ENCODE data around the gene ZNF341. TPM values are rescaled to one million over a fixed set of nuclear protein-coding genes. Genes with fewer than 3 reads are reported as not detected.

Gene ZNF341
- total and polyA plus RNA-seq, 2 of the 8 experiments (the other 6 are each of a cell fraction or from before 2014, with no cell fraction given) = 5.8 to 6.4 TPM

DNA sequence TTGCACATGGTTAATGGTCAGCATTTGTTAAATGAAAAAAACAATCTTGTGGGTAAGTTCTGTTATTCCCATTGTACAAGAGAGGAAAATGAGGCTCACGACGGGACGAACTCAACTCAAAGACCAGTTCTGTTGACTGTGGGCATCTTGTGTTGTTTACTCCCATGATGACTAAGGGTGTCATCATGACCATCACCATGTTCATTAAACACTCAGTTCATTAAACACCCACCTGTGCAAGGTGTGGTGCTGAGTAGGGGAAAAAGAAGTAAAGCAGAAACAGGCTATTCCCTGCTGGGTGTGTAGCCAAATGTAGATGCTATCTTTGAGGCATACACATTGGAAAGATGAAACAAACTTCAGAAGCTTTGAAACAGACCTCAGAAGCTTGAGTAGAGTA is 83.9 kb downstream of the ZNF341 start:
- H3K9me3 ChIP-seq (ENCODE audit: insufficient read depth in 2 of 2, low read depth in 1 of 2, low read length in 1 of 2) = no peaks in the 10 kb centered on the region
- H3K14ac ChIP-seq (ENCODE audit: insufficient read length) = no peak overlapping the region
- H3K23ac ChIP-seq (ENCODE audit: insufficient read length) = no peak overlapping the region
- H2BK120ac ChIP-seq (replicated peaks; ENCODE audit: low read depth, low read length) = no peak overlapping the region
- H3K56ac ChIP-seq (replicated peaks; ENCODE audit: insufficient read length, low read depth, low read length) = no peak overlapping the region
- peaks cover 9% of the 10 kb centered on the region for H3K23me2 ChIP-seq (ENCODE audit: low read depth, low read length)
- H3K4ac ChIP-seq (replicated peaks; ENCODE audit: insufficient read length, low read depth, low read length) = no peak overlapping the region
- peaks cover 29 to 88% of the 10 kb centered on the region in 2 experiments for H3K79me2 ChIP-seq (ENCODE audit: control insufficient read depth in 1 of 2, insufficient read depth in 2 of 2, low read length in 2 of 2)
- no peak overlapping the region for H4K91ac ChIP-seq (replicated peaks; ENCODE audit: insufficient read length, low read length)
- H2BK15ac ChIP-seq (ENCODE audit: low read length) = no peak overlapping the region
- peaks cover 3 to 8% (median 6%) of the 10 kb centered on the region in 4 experiments; a peak in 6 of 7 replicates for H3K4me1 ChIP-seq (replicated peaks in 1 of 4; ENCODE audit: control insufficient read depth in 3 of 4, insufficient read depth in 4 of 4, low read length in 3 of 4)
- H3K79me1 ChIP-seq (ENCODE audit: low read depth, low read length) = peaks cover 28% of the 10 kb centered on the region
- peaks cover 22 to 23% of the 10 kb centered on the region in 2 experiments for H4K20me1 ChIP-seq (replicated peaks in 1 of 2; ENCODE audit: control insufficient read depth in 1 of 2, insufficient read depth in 2 of 2, low read length in 2 of 2)
- no peaks in the 10 kb centered on the region for H3K27me3 ChIP-seq (replicated peaks in 1 of 4; ENCODE audit: control insufficient read depth in 3 of 4, extremely low read depth in 1 of 4, insufficient read depth in 3 of 4, low read length in 3 of 4)
- no peak overlapping the region for H4K5ac ChIP-seq (ENCODE audit: insufficient read length, low read depth, low read length)
- DNase-seq (ENCODE audit: low read depth in 1 of 2, low spot score in 2 of 2) (no peak), FAIRE-seq (no peak)
- H2AFZ ChIP-seq (ENCODE audit: low read length) = no peak overlapping the region
- H2BK5ac ChIP-seq (ENCODE audit: low read depth, low read length) = no peak overlapping the region
- no peak overlapping the region for H2AK5ac ChIP-seq (ENCODE audit: low read depth, low read length)
- no peak overlapping the region for H2BK12ac ChIP-seq (ENCODE audit: low read depth, low read length)
- no peak overlapping the region for H4K8ac ChIP-seq (ENCODE audit: extremely low read depth, insufficient read depth, low read length)
- H3K18ac ChIP-seq (ENCODE audit: extremely low read depth, low read length) = no peak overlapping the region
- POLR2A ChIA-PET (ENCODE audit: partially characterized antibody) = interaction anchor here (5.6 kb wide), 1 partner anchor 10 kb away, joined by 21 read pairs; no protein-coding TSS in a partner anchor
- no peak overlapping the region for H3K4me2 ChIP-seq (ENCODE audit: insufficient read depth in 1 of 2, low read depth in 2 of 2, low read length in 2 of 2)
- CTCF ChIA-PET (ENCODE audit: partially characterized antibody) = interaction anchor here (1.3 to 3.9 kb wide), 2 partner anchors 23 to 35 kb away, joined by 3 to 17 read pairs; no protein-coding TSS in a partner anchor
- H3K9ac ChIP-seq (replicated peaks in 1 of 4; ENCODE audit: extremely low read depth in 1 of 4, low read depth in 3 of 4, low read length in 3 of 4) = no peak overlapping the region
- H2BK20ac ChIP-seq (ENCODE audit: low read length) = no peak overlapping the region
- no peak overlapping the region for H3K4me3 ChIP-seq (ENCODE audit: extremely low read depth in 1 of 4, insufficient read depth in 2 of 4, low read depth in 3 of 4, low read length in 4 of 4)
- H3K27ac ChIP-seq (ENCODE audit: low read depth, low read length) = no peak overlapping the region
- H3K36me3 ChIP-seq (ENCODE audit: control insufficient read depth in 2 of 4, insufficient read depth in 4 of 4, low read length in 3 of 4) = peaks cover 0 to 6% (median 0%) of the 10 kb centered on the region in 4 experiments; a peak in 1 of 8 replicates
- WGBS, 2 experiments (ENCODE audit: extremely low coverage in 1 of 2, insufficient coverage in 1 of 2, insufficient read length in 1 of 2, insufficient replicate concordance in 2 of 2, low coverage in 1 of 2, low lambda C conversion rate in 2 of 2, missing lambda C conversion rate in 1 of 2) = 100% methylated on average over 3 of the region's 3 CpGs; no CpG with 5 or more reads in 1 of the 2 experiments
- TF ChIP-seq EP300 (IDR thresholded peaks at IDR 0.05; ENCODE audit: borderline replicate concordance in 1 of 2, low read depth in 2 of 2, low read length in 2 of 2) (no peak), RBBP5 (IDR thresholded peaks at IDR 0.05; ENCODE audit: borderline replicate concordance, low read depth, low read length) (no peak), HDAC2 (IDR thresholded peaks at IDR 0.05; ENCODE audit: borderline replicate concordance in 1 of 2, low read depth in 2 of 2, low read length in 2 of 2) (no peak), YY1 (IDR thresholded peaks at IDR 0.05; ENCODE audit: low read depth, low read length) (no peak), POLR2AphosphoS5 (IDR thresholded peaks at IDR 0.05; ENCODE audit: low read depth, low read length) (no peak), PHF8 (conservative IDR thresholded peaks at IDR 0.05; ENCODE audit: low read depth, low read length) (no peak), RFX5 (IDR thresholded peaks at IDR 0.05; ENCODE audit: borderline replicate concordance, low read depth, low read length) (no peak), TCF12 (IDR thresholded peaks at IDR 0.05; ENCODE audit: low read depth, low read length) (no peak), KDM1A (IDR thresholded peaks at IDR 0.05; ENCODE audit: borderline replicate concordance, low read length) (no peak), RNF2 (IDR thresholded peaks at IDR 0.05; ENCODE audit: borderline replicate concordance, low read depth, low read length, missing control alignments, poor library complexity, severe bottlenecking) (no peak), CHD2 (IDR thresholded peaks at IDR 0.05; ENCODE audit: low read length) (no peak)
- TF ChIP-seq, protein P1, sequence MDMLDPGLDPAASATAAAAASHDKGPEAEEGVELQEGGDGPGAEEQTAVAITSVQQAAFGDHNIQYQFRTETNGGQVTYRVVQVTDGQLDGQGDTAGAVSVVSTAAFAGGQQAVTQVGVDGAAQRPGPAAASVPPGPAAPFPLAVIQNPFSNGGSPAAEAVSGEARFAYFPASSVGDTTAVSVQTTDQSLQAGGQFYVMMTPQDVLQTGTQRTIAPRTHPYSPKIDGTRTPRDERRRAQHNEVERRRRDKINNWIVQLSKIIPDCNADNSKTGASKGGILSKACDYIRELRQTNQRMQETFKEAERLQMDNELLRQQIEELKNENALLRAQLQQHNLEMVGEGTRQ (IDR thresholded peaks at IDR 0.05; ENCODE audit: low read length) = no peak

Measured in H1 (cell line).